ENCODE data around the gene SNAP23.

The SNAP23 gene

DNA sequence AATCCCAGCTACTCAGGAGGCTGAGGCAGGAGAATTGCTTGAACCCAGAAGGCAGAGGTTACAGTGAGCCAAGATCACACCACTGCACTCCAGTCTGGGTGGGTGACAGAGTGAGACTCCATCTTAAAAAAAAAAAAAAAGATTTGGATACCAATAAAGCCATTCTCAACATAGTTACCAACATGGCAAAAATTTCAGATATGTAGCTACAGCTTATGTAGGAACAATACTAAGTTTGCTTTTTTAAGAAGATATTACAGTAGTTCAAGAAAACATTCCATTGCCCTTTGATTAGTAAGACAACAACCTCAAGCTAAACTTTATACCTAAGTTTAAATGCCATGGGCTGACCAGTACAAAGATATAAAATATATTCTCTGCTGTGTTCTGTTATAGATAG lies 38.9 kb upstream of the SNAP23 start:
- Histone ChIP-seq H3K27me3 (no peaks in the 10 kb centered on the region), H3K9me3 (no peaks in the 10 kb centered on the region), H3K4me1 (peaks cover 11% of the 10 kb centered on the region), H3K4me3 (ENCODE audit: low read depth, low read length) (no peak overlapping the region; the same call in 1 of the 2 replicates), H3K36me3 (peaks cover 3% of the 10 kb centered on the region)
- TF ChIP-seq, protein P1, sequence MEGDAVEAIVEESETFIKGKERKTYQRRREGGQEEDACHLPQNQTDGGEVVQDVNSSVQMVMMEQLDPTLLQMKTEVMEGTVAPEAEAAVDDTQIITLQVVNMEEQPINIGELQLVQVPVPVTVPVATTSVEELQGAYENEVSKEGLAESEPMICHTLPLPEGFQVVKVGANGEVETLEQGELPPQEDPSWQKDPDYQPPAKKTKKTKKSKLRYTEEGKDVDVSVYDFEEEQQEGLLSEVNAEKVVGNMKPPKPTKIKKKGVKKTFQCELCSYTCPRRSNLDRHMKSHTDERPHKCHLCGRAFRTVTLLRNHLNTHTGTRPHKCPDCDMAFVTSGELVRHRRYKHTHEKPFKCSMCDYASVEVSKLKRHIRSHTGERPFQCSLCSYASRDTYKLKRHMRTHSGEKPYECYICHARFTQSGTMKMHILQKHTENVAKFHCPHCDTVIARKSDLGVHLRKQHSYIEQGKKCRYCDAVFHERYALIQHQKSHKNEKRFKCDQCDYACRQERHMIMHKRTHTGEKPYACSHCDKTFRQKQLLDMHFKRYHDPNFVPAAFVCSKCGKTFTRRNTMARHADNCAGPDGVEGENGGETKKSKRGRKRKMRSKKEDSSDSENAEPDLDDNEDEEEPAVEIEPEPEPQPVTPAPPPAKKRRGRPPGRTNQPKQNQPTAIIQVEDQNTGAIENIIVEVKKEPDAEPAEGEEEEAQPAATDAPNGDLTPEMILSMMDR (IDR thresholded peaks at IDR 0.05; ENCODE audit: low read depth, low read length), result no peak
- DNase-seq, result no peak

DNA sequence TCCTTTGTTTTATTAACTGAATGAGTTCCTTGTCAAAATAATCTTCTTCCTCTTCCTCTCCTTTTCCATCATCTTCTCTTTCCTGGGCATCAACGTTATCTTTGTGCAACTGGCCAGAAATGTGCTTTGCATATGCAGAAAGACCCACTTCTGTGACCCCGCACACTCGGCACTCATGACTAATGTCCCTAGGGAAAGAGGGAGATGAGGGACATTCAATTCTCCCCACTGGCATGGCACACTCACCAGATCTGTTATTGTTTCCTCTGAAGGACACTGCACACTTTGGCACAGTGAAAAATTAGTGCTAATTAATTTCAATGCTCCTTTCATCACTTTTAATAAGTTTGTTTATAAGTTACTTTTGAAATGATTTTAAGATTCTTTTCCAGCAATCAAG lies 38.5 kb upstream of the SNAP23 start:
- no peaks in the 10 kb centered on the region; the same call in 1 of the 2 replicates for H3K36me3 ChIP-seq
- DNase-seq, result peak; percentile 45
- H3K4me3 ChIP-seq (ENCODE audit: low read depth, low read length), result peak overlapping the region; percentile 11; the same call in 1 of the 2 replicates
- H3K9me3 ChIP-seq, result no peaks in the 10 kb centered on the region
- TF ChIP-seq, protein P1 (IDR thresholded peaks at IDR 0.05; ENCODE audit: low read depth, low read length), result no peak
- no peaks in the 10 kb centered on the region for H3K27me3 ChIP-seq
- peaks cover 11% of the 10 kb centered on the region for H3K4me1 ChIP-seq

DNA sequence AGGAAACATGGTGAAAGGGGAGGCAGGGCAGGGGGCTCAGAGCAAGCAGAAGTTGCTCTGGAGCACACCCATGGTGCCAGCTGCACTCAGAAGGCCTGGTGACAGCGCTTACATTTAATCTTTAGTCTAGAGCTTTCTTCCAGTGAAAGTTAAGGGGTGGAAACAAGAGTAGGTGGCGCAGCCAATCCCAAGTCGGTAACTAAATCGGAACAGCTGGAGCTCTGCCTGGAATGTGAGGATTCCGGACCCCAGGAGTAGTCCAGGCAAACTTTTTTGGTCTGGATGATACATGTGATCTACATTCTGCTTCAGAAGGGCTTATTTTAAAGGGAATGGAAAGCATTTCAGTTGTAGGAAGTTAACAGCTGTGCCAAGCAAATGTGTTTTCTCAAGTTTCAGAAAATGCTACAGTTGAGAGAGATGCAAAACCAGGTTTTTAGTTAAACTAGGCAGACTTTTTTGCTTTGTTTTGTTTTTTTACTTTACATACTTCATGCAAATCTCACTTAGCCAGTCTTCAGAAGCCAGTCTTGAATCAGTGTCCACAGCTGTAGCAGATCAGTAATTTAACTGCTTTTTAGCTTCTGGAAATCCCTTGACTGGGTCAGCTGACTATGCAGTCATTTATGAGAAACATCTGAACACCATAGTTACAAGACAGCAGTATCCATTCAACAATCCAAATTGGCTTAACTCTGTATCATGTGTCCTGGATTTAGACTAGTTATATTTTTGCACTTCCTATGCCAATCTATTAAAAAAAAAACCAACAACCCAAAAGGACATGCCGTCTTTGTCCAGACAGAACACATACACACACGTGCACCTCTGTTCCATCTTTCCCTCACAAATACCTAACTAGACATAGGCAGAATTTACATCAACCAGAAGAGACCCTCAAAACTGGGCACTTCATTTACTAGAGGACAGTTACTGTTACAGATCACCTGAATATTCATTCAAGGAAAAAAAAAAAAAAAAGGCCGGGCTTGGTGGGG lies 37.7 kb upstream of the SNAP23 start:
- Histone ChIP-seq H3K4me1 (peaks cover 11% of the 10 kb centered on the region), H3K4me3 (ENCODE audit: low read depth, low read length) (no peak overlapping the region; the same call in 1 of the 2 replicates), H3K36me3 (peaks cover 2% of the 10 kb centered on the region; the same call in 1 of the 2 replicates), H3K27me3 (no peaks in the 10 kb centered on the region), H3K9me3 (no peaks in the 10 kb centered on the region)
- TF ChIP-seq, protein P1 (IDR thresholded peaks at IDR 0.05; ENCODE audit: low read depth, low read length), result no peak
- peak; percentile 42 for DNase-seq

DNA sequence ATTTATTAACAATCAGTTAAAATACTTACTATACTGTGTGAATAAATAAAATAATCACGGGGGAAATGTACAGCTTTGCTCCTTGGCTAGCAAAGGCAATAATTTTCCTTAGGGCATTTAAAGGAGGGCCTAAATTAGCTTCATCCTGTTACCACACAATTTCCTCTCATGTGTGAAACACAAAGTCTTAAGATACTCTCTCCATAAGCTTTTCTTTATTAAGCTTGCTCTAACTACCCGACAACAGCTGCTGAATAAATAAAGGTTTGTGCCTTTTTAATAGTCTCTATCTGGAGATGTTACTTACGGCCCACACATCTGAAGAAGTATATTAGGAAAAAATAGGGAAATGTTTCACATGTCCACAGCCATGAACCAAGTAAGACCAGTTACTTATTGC lies 34.2 kb upstream of the SNAP23 start:
- H3K9me3 ChIP-seq, result no peaks in the 10 kb centered on the region
- peaks cover 6% of the 10 kb centered on the region for H3K36me3 ChIP-seq
- no peaks in the 10 kb centered on the region for H3K27me3 ChIP-seq
- no peak for DNase-seq
- H3K4me3 ChIP-seq (ENCODE audit: low read depth, low read length), result no peak overlapping the region
- peaks cover 11% of the 10 kb centered on the region for H3K4me1 ChIP-seq
- TF ChIP-seq, protein P1 (IDR thresholded peaks at IDR 0.05; ENCODE audit: low read depth, low read length), result no peak

DNA sequence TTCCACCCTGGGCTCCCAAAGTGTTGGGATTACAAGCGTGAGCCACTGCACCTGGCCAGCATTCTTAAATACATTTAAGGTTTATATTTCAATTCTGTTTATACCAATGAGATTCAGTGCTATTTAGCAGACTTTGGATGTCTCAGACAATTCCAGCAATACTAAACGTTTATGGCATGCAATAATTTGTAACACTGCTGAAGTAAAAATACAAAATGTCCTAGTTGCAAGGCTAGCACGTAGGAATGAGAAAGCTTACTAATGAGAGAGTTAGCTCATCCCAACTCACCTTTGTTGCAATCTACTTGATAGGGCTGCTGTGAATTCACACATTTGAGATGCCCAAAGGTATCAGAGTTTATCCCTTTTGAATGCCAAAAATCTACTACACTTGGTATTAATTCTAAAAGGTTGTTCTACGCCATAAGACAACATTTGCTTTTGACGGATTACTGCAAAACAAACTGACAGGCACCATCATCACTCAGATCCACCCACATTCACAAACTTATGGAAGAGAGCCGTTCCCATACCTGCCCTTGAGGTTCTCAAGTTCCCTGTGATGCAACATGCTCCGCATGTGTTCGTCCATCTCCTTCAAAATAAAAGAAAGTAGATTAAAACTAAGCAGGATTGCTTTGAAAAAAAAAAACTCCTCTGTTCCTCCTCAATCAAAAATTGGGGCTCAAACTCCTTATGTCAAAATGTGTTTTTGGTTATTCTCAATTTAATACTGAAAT lies 29.7 kb upstream of the SNAP23 start:
- DNase-seq, result no peak
- H3K27me3 ChIP-seq, result no peaks in the 10 kb centered on the region
- peaks cover 16% of the 10 kb centered on the region for H3K36me3 ChIP-seq
- TF ChIP-seq, protein P1 (IDR thresholded peaks at IDR 0.05; ENCODE audit: low read depth, low read length), result no peak
- H3K4me1 ChIP-seq, result no peaks in the 10 kb centered on the region
- no peaks in the 10 kb centered on the region for H3K9me3 ChIP-seq
- H3K4me3 ChIP-seq (ENCODE audit: low read depth, low read length), result no peak overlapping the region

Data from BE2C (cell line).